Astrocyte of the spinal cord (primary cell): ENCODE measurements around the gene UTS2R.
"Not testable (repeated sequence)": the region's sequence is repeated elsewhere in the genome, so short reads cannot be mapped to it uniquely, and the experiment has no call there.

ENCODE experiments used
- DNase-seq: peaks from one replicate; pipeline ENCODE4 v3.0.0; 2011; ENCODE audit warnings: low read depth, low spot score
- H3K4me3 ChIP-seq: 2 replicates; pipeline ENCODE4 v1.5.1; 2011; ENCODE audit warnings: low read depth, mild to moderate bottlenecking, low read length, moderate library complexity
- CTCF ChIP-seq: IDR thresholded peaks from 2 replicates; pipeline ENCODE4 v1.5.1; 2012; ENCODE audit warnings: low read depth, mild to moderate bottlenecking, low read length, inconsistent platforms
- in situ Hi-C: cut with HindIII; loops from 2 replicates; pipeline ENCODE4 v1.10.0; 2017; ENCODE audit warnings: low sequenced_read_pairs

The UTS2R gene

GRCh38 chr17:82377924-82378740 is 6.6 kb downstream of the UTS2R start:
- H3K4me3 ChIP-seq: no peak overlapping the region
- no peak for TF ChIP-seq CTCF
- in situ Hi-C loops: no loop called here
- no peak for DNase-seq

- in situ Hi-C loops: no loop called here
- DNase-seq: no peak
- TF ChIP-seq CTCF: no peak
- H3K4me3 ChIP-seq: no peak overlapping the region
Measured at GRCh38 chr17:82378741-82379021, 7.1 kb downstream of the UTS2R start.

GRCh38 chr17:82380860-82381702 is 9.5 kb downstream of the UTS2R start:
- no peak for TF ChIP-seq CTCF
- no peak for DNase-seq
- no peak overlapping the region for H3K4me3 ChIP-seq
- in situ Hi-C loops: no loop called here

- in situ Hi-C loops, H3K4me3 ChIP-seq, DNase-seq: not testable (repeated sequence)
Measured at GRCh38 chr17:82381703-82382009, 10.1 kb downstream of the UTS2R start.

GRCh38 chr17:82382220-82382932 is 10.8 kb downstream of the UTS2R start:
- in situ Hi-C loops: not testable (repeated sequence)

GRCh38 chr17:82382933-82383255 is 11.3 kb downstream of the UTS2R start:
- in situ Hi-C loops: no loop called here
- no peak overlapping the region for H3K4me3 ChIP-seq
- TF ChIP-seq CTCF: no peak
- no peak for DNase-seq

More at GRCh38 chr17:82382220-82382932, 10.8 kb downstream of the UTS2R start:
- not testable (repeated sequence) for DNase-seq, H3K4me3 ChIP-seq

- no peak for DNase-seq
- in situ Hi-C loops: no loop called here
- no peak for TF ChIP-seq CTCF
- H3K4me3 ChIP-seq: no peak overlapping the region
Measured at GRCh38 chr17:82383411-82383810, 11.8 kb downstream of the UTS2R start.
